ENCODE data around the gene PLCH1. TPM values are rescaled to one million over a fixed set of nuclear protein-coding genes. Genes with fewer than 3 reads are reported as not detected.

PLCH1 gene
- total and polyA plus RNA-seq, 9 of the 15 experiments (the other 6 are each of a cell fraction or from before 2014, with no cell fraction given), result 0.17 to 0.62 (median 0.40) TPM

GRCh38 chr3:155497930-155498647 lies 246.8 kb downstream of the PLCH1 start:
- TF ChIP-seq JUN (IDR thresholded peaks at IDR 0.05; ENCODE audit: borderline replicate concordance, low read depth, low read length), result peak; percentile 41; the same call in 1 of the 2 replicates
- TF ChIP-seq JUN (CRISPR knock-in tag; IDR thresholded peaks at IDR 0.05; ENCODE audit: borderline replicate concordance), result no peak
- no peak for TF ChIP-seq SNAPC5 (CRISPR knock-in tag; IDR thresholded peaks at IDR 0.05)
- peak; percentile 55; the same call in 1 of the 2 replicates for TF ChIP-seq JUND (IDR thresholded peaks at IDR 0.05; ENCODE audit: borderline replicate concordance, low read depth, low read length)
- peak; percentile 55; the same call in 1 of the 3 replicates for TF ChIP-seq JUND (tag; IDR thresholded peaks at IDR 0.05; ENCODE audit: borderline replicate concordance, low read depth, low read length)
- TF ChIP-seq FOSL1 (tag; conservative IDR thresholded peaks at IDR 0.05), result peak; percentile 78
- no peak for TF ChIP-seq CEBPG (CRISPR knock-in tag; IDR thresholded peaks at IDR 0.05)
- TF ChIP-seq CEBPG (tag; conservative IDR thresholded peaks at IDR 0.05 in 1 of 2, IDR thresholded peaks at IDR 0.05 in 1 of 2), result peak in 1 of 2 experiments; percentile 83; a peak in 2 of 4 replicates
- peak in 1 of 2 experiments; percentile 27; a peak in 1 of 4 replicates for TF ChIP-seq TRIM24 (IDR thresholded peaks at IDR 0.05)
- TF ChIP-seq KLF13 (tag; IDR thresholded peaks at IDR 0.05; ENCODE audit: borderline replicate concordance, low read depth), result no peak
- TF ChIP-seq ATF3 (IDR thresholded peaks at IDR 0.05), result peak; percentile 88
- no peak for TF ChIP-seq ATF3 (CRISPR knock-in tag; conservative IDR thresholded peaks at IDR 0.05)
- Histone ChIP-seq H3K9me1 (ENCODE audit: control insufficient read depth, insufficient read depth, low read length) (no peaks in the 10 kb centered on the region), H4K20me1 (replicated peaks; ENCODE audit: control insufficient read depth, insufficient read depth, low read length) (no peaks in the 10 kb centered on the region), H3K79me2 (ENCODE audit: control insufficient read depth, insufficient read depth, low read length) (no peaks in the 10 kb centered on the region), H3K4me3 (no peak overlapping the region), H3K4me2 (ENCODE audit: insufficient read depth, low read length) (no peak overlapping the region), H3K27ac (ENCODE audit: extremely low read depth, low read depth, low read length) (no peak overlapping the region), H3K27me3 (ENCODE audit: control insufficient read depth in 2 of 2, insufficient read depth in 2 of 2, low read length in 2 of 2) (no peaks in the 10 kb centered on the region), H2AFZ (ENCODE audit: low read depth, low read length) (no peak overlapping the region), H3K9me3 (replicated peaks; ENCODE audit: control insufficient read depth, insufficient read depth, low read depth, low read length) (no peaks in the 10 kb centered on the region), H3K36me3 (ENCODE audit: control insufficient read depth, insufficient read depth, low read length) (no peaks in the 10 kb centered on the region), H3K4me1 (replicated peaks in 1 of 2; ENCODE audit: control insufficient read depth in 2 of 2, insufficient read depth in 2 of 2, low read length in 2 of 2) (no peaks in the 10 kb centered on the region), H3K9ac (ENCODE audit: insufficient read depth in 1 of 2, low read depth in 2 of 2, low read length in 2 of 2) (no peak overlapping the region)
- ChIA-PET POLR2A (no interaction called here), CTCF (ENCODE audit: low intra/inter-chr PET ratio) (no interaction called here)
- no peak for FAIRE-seq
- peak in 1 of 4 experiments; percentile 4 for DNase-seq (ENCODE audit: extremely low read depth in 1 of 4, low spot score in 3 of 4)
- ATAC-seq, result no peak
- BruUV-seq (replicated peaks), result no TSS peak
- in situ Hi-C loops (cut with MboI) (no loop called here), intact Hi-C loops (cut with micrococcal nuclease) (loop anchor here (5.0 kb wide), 1 partner anchor 641 kb away; no protein-coding TSS in a partner anchor)
- 0% methylated on average over 5 of the region's 5 CpGs for WGBS (ENCODE audit: insufficient coverage, low coverage, missing lambda C conversion rate)

All from K562 (cell line).